PC-3 (cell line): ENCODE results near the gene SMPD2. TPM values are rescaled to one million over a fixed set of nuclear protein-coding genes. Genes with fewer than 3 reads are reported as not detected.

Source experiments
- ATAC-seq: fragments of 200-7000 bp; cut with Tn5 transposase; 2 replicates; pipeline ENCODE4 v1.9.1; 2020; ENCODE audit warnings: mild to moderate bottlenecking, moderate library complexity
- BruUV-seq: library from RNA; stranded (reverse); fragments of 400-500 nt; replicated peaks from 2 replicates; lab custom pipeline; 2021; lab: Mats Ljungman, UMichigan
- CTCF ChIA-PET: fragments of 300-600 bp; sonication (Branson Sonifier 250); formaldehyde crosslinking; loops from one replicate; lab custom pipeline; 2022; ENCODE audit warnings: antibody characterized with exemption; lab: Charles Lee
- POLR2A ChIA-PET: fragments of 300-600 bp; sonication (Branson Sonifier 250); formaldehyde crosslinking; loops from one replicate; lab custom pipeline; 2022; ENCODE audit warnings: antibody characterized with exemption; ENCODE audit not compliant: unreplicated experiment; lab: Charles Lee
- DNase-seq: peaks from one replicate; pipeline ENCODE4 v3.0.0-alpha.2; 2015
- H2AFZ ChIP-seq: fragments of 300-600 bp; sonication (generic); 2 replicates; pipeline ENCODE4 v1.6.0; 2016; ENCODE audit warnings: antibody characterized with exemption, low read length
- H3F3A ChIP-seq: fragments of 300-600 bp; sonication (generic); one replicate; pipeline ENCODE4 v1.6.0; 2017; ENCODE audit warnings: antibody characterized with exemption, low read length, control low read depth, mild to moderate bottlenecking; ENCODE audit not compliant: unreplicated experiment
- H3K27ac ChIP-seq: fragments of 300-600 bp; sonication (generic); 2 replicates; pipeline ENCODE4 v1.5.1; 2016; ENCODE audit warnings: mild to moderate bottlenecking, low read length
- H3K27me3 ChIP-seq: fragments of 300-600 bp; sonication (generic); 2 replicates; pipeline ENCODE4 v1.6.1; 2016; ENCODE audit warnings: low read length, mixed read lengths
- H3K36me3 ChIP-seq: fragments of 300-600 bp; sonication (generic); 2 replicates; pipeline ENCODE4 v1.6.1; 2016; ENCODE audit warnings: low read depth, mixed run types, low read length, mixed read lengths
- H3K4me1 ChIP-seq: fragments of 300-600 bp; sonication (generic); 2 replicates; pipeline ENCODE4 v1.5.1; 2016; ENCODE audit warnings: low read length; ENCODE audit not compliant: insufficient read depth
- H3K4me2 ChIP-seq: fragments of 300-600 bp; sonication (generic); 2 replicates; pipeline ENCODE4 v1.6.0; 2016; ENCODE audit warnings: low read length
- H3K4me3 ChIP-seq: fragments of 300-600 bp; sonication (generic); 2 replicates; pipeline ENCODE4 v1.5.1; 2016; ENCODE audit warnings: mild to moderate bottlenecking, low read length, mixed read lengths
- H3K79me2 ChIP-seq: fragments of 300-600 bp; sonication (generic); 2 replicates; pipeline ENCODE4 v1.6.1; 2017; ENCODE audit warnings: low read length, mixed read lengths
- H3K9ac ChIP-seq: fragments of 300-600 bp; sonication (generic); 2 replicates; pipeline ENCODE4 v1.6.0; 2016; ENCODE audit warnings: mild to moderate bottlenecking, low read length
- H3K9me2 ChIP-seq: fragments of 300-600 bp; sonication (generic); replicated peaks from 2 replicates; pipeline ENCODE4 v1.6.1; 2016; ENCODE audit warnings: mixed run types, low read length, mixed read lengths
- H3K9me3 ChIP-seq: fragments of 300-600 bp; sonication (generic); 2 replicates; pipeline ENCODE4 v1.6.1; 2016; ENCODE audit warnings: low read length, mixed read lengths
- H4K20me1 ChIP-seq: fragments of 300-600 bp; sonication (generic); 2 replicates; pipeline ENCODE4 v1.6.1; 2016; ENCODE audit warnings: low read length, mixed read lengths
- CTCF ChIP-seq: fragments of 300-600 bp; sonication (generic); conservative IDR thresholded peaks from 2 replicates; pipeline ENCODE4 v1.5.1; 2017; ENCODE audit warnings: antibody characterized with exemption, low read depth, mild to moderate bottlenecking, low read length
- EZH2 ChIP-seq: fragments of 300-600 bp; sonication (generic); IDR thresholded peaks from one replicate; pipeline ENCODE4 v1.6.1; 2017; ENCODE audit warnings: antibody characterized with exemption, mild to moderate bottlenecking, low read length; ENCODE audit not compliant: unreplicated experiment
- EZH2phosphoT487 ChIP-seq: fragments of 300-600 bp; sonication (generic); IDR thresholded peaks from 2 replicates; pipeline ENCODE4 v1.6.1; 2018; ENCODE audit warnings: mild to moderate bottlenecking, antibody characterized with exemption, low read length, borderline replicate concordance
- intact Hi-C: fragments of 100-400 bp; cut with micrococcal nuclease; formaldehyde crosslinking; loops from 2 replicates; pipeline ENCODE4 v1.9.0; 2023
- total RNA-seq: library from RNA; depleted of rRNA; stranded (reverse); fragments of >200 nt; gene quantifications from 2 replicates; pipeline ENCODE4 v1.2.3, GENCODE V29; 2014

SMPD2 gene
- total RNA-seq, 1 experiment from 2014 or later = 12.6 TPM

- H4K20me1 ChIP-seq = no peaks in the 10 kb centered on the region
- no peaks in the 10 kb centered on the region for H3K27me3 ChIP-seq
- H2AFZ ChIP-seq = no peak overlapping the region
- no peak overlapping the region for H3K27ac ChIP-seq
- H3K36me3 ChIP-seq = no peaks in the 10 kb centered on the region
- ChIA-PET POLR2A (no interaction called here), CTCF (no interaction called here)
- H3K9me3 ChIP-seq = no peaks in the 10 kb centered on the region
- H3K4me2 ChIP-seq = no peak overlapping the region
- DNase-seq (no peak), ATAC-seq (no peak)
- no peaks in the 10 kb centered on the region for H3K9me2 ChIP-seq
- peaks cover 9% of the 10 kb centered on the region; the same call in 1 of the 2 replicates for H3K4me1 ChIP-seq
- H3K79me2 ChIP-seq = peaks cover 14% of the 10 kb centered on the region
- H3K9ac ChIP-seq = no peak overlapping the region
- no peak overlapping the region for H3K4me3 ChIP-seq
- TF ChIP-seq EZH2phosphoT487 (no peak), CTCF (no peak), EZH2 (no peak)
- no peaks in the 10 kb centered on the region for H3F3A ChIP-seq
- intact Hi-C loops = no loop called here
- BruUV-seq = no TSS peak
These were observed 5.5 kb downstream of the SMPD2 start for GRCh38 chr6:109446072-109446471.

- no peaks in the 10 kb centered on the region for H3F3A ChIP-seq
- no peaks in the 10 kb centered on the region for H3K9me3 ChIP-seq
- peaks cover 6% of the 10 kb centered on the region; the same call in 1 of the 2 replicates for H3K4me1 ChIP-seq
- no peak overlapping the region for H3K4me3 ChIP-seq
- no peak overlapping the region for H3K4me2 ChIP-seq
- H3K9me2 ChIP-seq = no peaks in the 10 kb centered on the region
- peaks cover 9% of the 10 kb centered on the region for H3K79me2 ChIP-seq
- DNase-seq (no peak), ATAC-seq (no peak)
- TF ChIP-seq EZH2phosphoT487 (no peak), EZH2 (no peak), CTCF (no peak)
- ChIA-PET CTCF (no interaction called here), POLR2A (no interaction called here)
- intact Hi-C loops = no loop called here
- H3K27ac ChIP-seq = no peak overlapping the region
- H3K27me3 ChIP-seq = no peaks in the 10 kb centered on the region
- no peaks in the 10 kb centered on the region for H3K36me3 ChIP-seq
- H4K20me1 ChIP-seq = no peaks in the 10 kb centered on the region
- no TSS peak for BruUV-seq
- H3K9ac ChIP-seq = no peak overlapping the region
- H2AFZ ChIP-seq = no peak overlapping the region
These were observed 6.0 kb downstream of the SMPD2 start for GRCh38 chr6:109446541-109446940.

GRCh38 chr6:109447087-109447486 is 6.6 kb downstream of the SMPD2 start:
- Histone ChIP-seq H3K36me3 (no peaks in the 10 kb centered on the region), H3K9me2 (no peaks in the 10 kb centered on the region), H3K4me1 (peaks cover under 1% of the 10 kb centered on the region; the same call in 1 of the 2 replicates), H3K27ac (no peak overlapping the region), H3K9me3 (no peaks in the 10 kb centered on the region), H2AFZ (no peak overlapping the region), H4K20me1 (no peaks in the 10 kb centered on the region), H3K4me2 (no peak overlapping the region), H3K4me3 (no peak overlapping the region), H3K79me2 (peaks cover 4% of the 10 kb centered on the region), H3K27me3 (no peaks in the 10 kb centered on the region), H3K9ac (no peak overlapping the region), H3F3A (no peaks in the 10 kb centered on the region)
- POLR2A ChIA-PET = no interaction called here
- intact Hi-C loops = no loop called here
- ATAC-seq (no peak), DNase-seq (no peak)
- no peak for TF ChIP-seq CTCF
- TF ChIP-seq EZH2phosphoT487 = no peak
- TF ChIP-seq EZH2 = no peak
- CTCF ChIA-PET = no interaction called here
- no TSS peak for BruUV-seq
